Fibroblast of lung (primary cell): ENCODE results near the gene TMCO6. TPM values are rescaled to one million over a fixed set of nuclear protein-coding genes. Genes with fewer than 3 reads are reported as not detected.

Experiments
- DNase-seq, 2 donors: peaks; one replicate each; pipeline versions ENCODE4 v3.0.0 to v3.0.0-alpha.2; 2010; ENCODE audit warnings: low read depth in 2 of 2
- H2AFZ ChIP-seq: 2 replicates; pipeline ENCODE4 v1.5.1; 2012; ENCODE audit warnings: low read length, control low read depth, inconsistent platforms
- H3K27ac ChIP-seq: 2 replicates; pipeline ENCODE4 v1.5.1; 2011; ENCODE audit warnings: low read length, control low read depth; ENCODE audit not compliant: insufficient read depth
- H3K27me3 ChIP-seq: 2 replicates; pipeline ENCODE4 v1.5.1; 2011; ENCODE audit warnings: mild to moderate bottlenecking, low read length; ENCODE audit not compliant: control insufficient read depth, insufficient read depth
- H3K36me3 ChIP-seq: 2 replicates; pipeline ENCODE4 v1.5.1; 2011; ENCODE audit warnings: low read length; ENCODE audit not compliant: control insufficient read depth, insufficient read depth
- H3K4me1 ChIP-seq: 2 replicates; pipeline ENCODE4 v1.5.1; 2011; ENCODE audit warnings: low read length; ENCODE audit not compliant: control insufficient read depth, insufficient read depth; ENCODE audit errors: extremely low read depth
- H3K4me2 ChIP-seq: 2 replicates; pipeline ENCODE4 v1.5.1; 2011; ENCODE audit warnings: low read length, control low read depth; ENCODE audit not compliant: insufficient read depth; ENCODE audit errors: extremely low read depth
- H3K4me3 ChIP-seq, 4 experiments: fragments of 200-600 bp in 1 of 4; sonication (generic) in 1 of 4; replicated peaks in 1 of 4; 2 replicates each; pipeline ENCODE4 v1.5.1; 2011 to 2016; ENCODE audit warnings: low read length in 4 of 4, low read depth in 3 of 4, mild to moderate bottlenecking in 3 of 4, control low read depth in 2 of 4, inconsistent platforms in 1 of 4, mixed read lengths in 1 of 4; ENCODE audit not compliant: insufficient read depth in 1 of 4; ENCODE audit errors: control extremely low read depth in 1 of 4
- H3K79me2 ChIP-seq: 2 replicates; pipeline ENCODE4 v1.5.1; 2012; ENCODE audit warnings: mild to moderate bottlenecking, low read length, inconsistent platforms; ENCODE audit not compliant: control insufficient read depth, insufficient read depth
- H3K9ac ChIP-seq: 2 replicates; pipeline ENCODE4 v1.5.1; 2011; ENCODE audit warnings: mild to moderate bottlenecking, low read length, control low read depth; ENCODE audit not compliant: insufficient read depth
- H3K9me3 ChIP-seq: 2 replicates; pipeline ENCODE4 v1.5.1; 2012; ENCODE audit warnings: low read depth, low read length; ENCODE audit not compliant: control insufficient read depth, insufficient read depth
- H4K20me1 ChIP-seq: 2 replicates; pipeline ENCODE4 v1.5.1; 2011; ENCODE audit warnings: low read length; ENCODE audit not compliant: control insufficient read depth, insufficient read depth; ENCODE audit errors: extremely low read depth
- EZH2 ChIP-seq: IDR thresholded peaks from 2 replicates; pipeline ENCODE4 v1.5.1; 2012; ENCODE audit warnings: low read length, control low read depth, mild to moderate bottlenecking; ENCODE audit errors: missing control alignments
- polyA plus RNA-seq, 2 donors: library from polyadenylated mRNA; depleted of rRNA in 1 of 2; stranded (reverse) in 1 of 2; unstranded in 1 of 2; fragments of >200 nt; gene quantifications; 2 replicates each; pipeline ENCODE4 v1.2.1, GENCODE V29; 2011 to 2012; ENCODE audit warnings: missing spikeins in 1 of 2
- total RNA-seq: library from RNA; depleted of rRNA; stranded (reverse); fragments of >200 nt; gene quantifications from 2 replicates; pipeline ENCODE4 v1.2.1, GENCODE V29; 2014
- TF ChIP-seq, protein P1 (sequence below), 2 donors: IDR thresholded peaks in 1 of 2; conservative IDR thresholded peaks in 1 of 2; 1 replicate in 1 of 2; 2 replicates in 1 of 2; pipeline ENCODE4 v1.5.1; 2011 to 2012; ENCODE audit warnings: low read length in 2 of 2, control low read depth in 1 of 2, inconsistent platforms in 1 of 2, low read depth in 1 of 2, mild to moderate bottlenecking in 1 of 2

Gene TMCO6
- total and polyA plus RNA-seq, 2 donors (not counting 1 experiment from before 2014, with no cell fraction given): 7.6 to 18.0 TPM

DNA sequence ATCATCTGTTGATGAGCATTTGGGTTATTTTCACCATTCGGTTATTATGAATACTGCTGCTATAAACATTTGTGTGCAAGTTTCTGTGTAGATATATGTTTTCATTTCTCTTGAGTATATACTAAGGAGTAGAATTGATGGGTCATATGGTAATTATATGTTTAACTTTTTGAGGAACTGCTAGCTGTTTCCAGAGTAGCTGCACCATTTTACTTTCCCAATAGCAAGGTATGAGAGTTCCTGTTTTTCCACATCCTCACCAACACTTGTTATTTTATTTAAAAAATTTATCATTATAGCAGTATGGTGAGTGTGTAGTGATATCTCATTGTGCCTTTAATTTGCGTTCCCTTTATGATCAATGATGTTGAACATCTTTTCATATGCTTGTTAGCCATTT is 35.5 kb upstream of the TMCO6 start:
- Histone ChIP-seq H4K20me1 (no peaks in the 10 kb centered on the region), H3K36me3 (no peaks in the 10 kb centered on the region), H2AFZ (no peak overlapping the region), H3K4me3 (no peak overlapping the region), H3K9ac (no peak overlapping the region), H3K9me3 (no peaks in the 10 kb centered on the region), H3K27me3 (no peaks in the 10 kb centered on the region), H3K79me2 (no peaks in the 10 kb centered on the region), H3K4me1 (no peaks in the 10 kb centered on the region), H3K27ac (no peak overlapping the region), H3K4me2 (no peak overlapping the region)
- DNase-seq: no peak
- TF ChIP-seq, protein P1, sequence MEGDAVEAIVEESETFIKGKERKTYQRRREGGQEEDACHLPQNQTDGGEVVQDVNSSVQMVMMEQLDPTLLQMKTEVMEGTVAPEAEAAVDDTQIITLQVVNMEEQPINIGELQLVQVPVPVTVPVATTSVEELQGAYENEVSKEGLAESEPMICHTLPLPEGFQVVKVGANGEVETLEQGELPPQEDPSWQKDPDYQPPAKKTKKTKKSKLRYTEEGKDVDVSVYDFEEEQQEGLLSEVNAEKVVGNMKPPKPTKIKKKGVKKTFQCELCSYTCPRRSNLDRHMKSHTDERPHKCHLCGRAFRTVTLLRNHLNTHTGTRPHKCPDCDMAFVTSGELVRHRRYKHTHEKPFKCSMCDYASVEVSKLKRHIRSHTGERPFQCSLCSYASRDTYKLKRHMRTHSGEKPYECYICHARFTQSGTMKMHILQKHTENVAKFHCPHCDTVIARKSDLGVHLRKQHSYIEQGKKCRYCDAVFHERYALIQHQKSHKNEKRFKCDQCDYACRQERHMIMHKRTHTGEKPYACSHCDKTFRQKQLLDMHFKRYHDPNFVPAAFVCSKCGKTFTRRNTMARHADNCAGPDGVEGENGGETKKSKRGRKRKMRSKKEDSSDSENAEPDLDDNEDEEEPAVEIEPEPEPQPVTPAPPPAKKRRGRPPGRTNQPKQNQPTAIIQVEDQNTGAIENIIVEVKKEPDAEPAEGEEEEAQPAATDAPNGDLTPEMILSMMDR (conservative IDR thresholded peaks at IDR 0.05 in 1 of 2, IDR thresholded peaks at IDR 0.05 in 1 of 2; ENCODE audit: low read depth in 1 of 2, low read length in 2 of 2): no peak
- TF ChIP-seq EZH2: no peak

DNA sequence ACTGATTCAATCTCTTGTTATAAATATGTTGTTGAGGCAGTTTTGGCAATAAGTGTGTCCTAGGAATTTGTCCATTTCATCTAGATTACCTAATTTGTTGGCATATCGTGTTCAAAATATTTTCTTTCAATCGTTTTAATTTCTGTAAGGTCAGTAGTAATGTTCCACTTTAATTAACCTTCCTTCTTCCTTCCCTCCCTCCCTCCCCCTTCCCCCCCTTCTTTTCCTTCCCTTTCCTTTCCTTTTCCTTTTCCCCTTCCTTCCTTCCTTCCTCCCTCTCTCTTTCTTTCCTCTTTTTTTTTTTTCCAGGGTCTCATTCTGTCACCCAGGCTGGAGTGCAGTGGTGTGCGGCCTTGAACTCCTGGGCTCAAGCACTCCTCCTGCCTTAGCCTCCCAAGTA is 33.4 kb upstream of the TMCO6 start:
- H3K9ac ChIP-seq: no peak overlapping the region
- DNase-seq: peak in 1 of 2 donors; percentile 9
- TF ChIP-seq, protein P1 (conservative IDR thresholded peaks at IDR 0.05 in 1 of 2, IDR thresholded peaks at IDR 0.05 in 1 of 2; ENCODE audit: low read depth in 1 of 2, low read length in 2 of 2): no peak
- no peak for TF ChIP-seq EZH2
- no peaks in the 10 kb centered on the region for H3K27me3 ChIP-seq
- no peaks in the 10 kb centered on the region for H3K9me3 ChIP-seq
- H3K79me2 ChIP-seq: no peaks in the 10 kb centered on the region
- no peak overlapping the region for H3K4me2 ChIP-seq
- H2AFZ ChIP-seq: no peak overlapping the region
- no peaks in the 10 kb centered on the region for H4K20me1 ChIP-seq
- no peaks in the 10 kb centered on the region for H3K4me1 ChIP-seq
- H3K4me3 ChIP-seq: no peak overlapping the region
- H3K27ac ChIP-seq: no peak overlapping the region
- no peaks in the 10 kb centered on the region for H3K36me3 ChIP-seq

DNA sequence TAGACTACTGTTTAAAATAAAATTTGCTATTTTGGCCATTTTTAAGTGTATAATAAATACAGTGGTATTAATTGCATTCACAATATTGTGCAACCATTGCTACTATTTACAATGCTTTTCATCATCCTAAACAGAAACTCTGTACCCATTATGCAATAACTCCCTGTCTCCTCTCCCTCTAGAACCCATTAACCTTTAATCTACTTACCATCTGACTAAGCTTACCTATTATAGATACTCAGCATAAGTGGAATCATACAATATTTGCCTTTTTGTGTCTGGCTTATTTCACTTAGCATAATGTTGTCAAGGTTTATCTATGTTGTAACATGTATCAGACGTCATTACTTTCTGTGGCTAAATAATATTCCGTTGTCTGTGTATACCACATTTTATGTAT is 32.2 kb upstream of the TMCO6 start:
- Histone ChIP-seq H3K4me1 (no peaks in the 10 kb centered on the region), H3K27ac (no peak overlapping the region), H3K36me3 (no peaks in the 10 kb centered on the region), H3K4me3 (no peak overlapping the region), H4K20me1 (no peaks in the 10 kb centered on the region), H3K4me2 (no peak overlapping the region), H3K79me2 (no peaks in the 10 kb centered on the region), H3K9me3 (no peaks in the 10 kb centered on the region), H2AFZ (no peak overlapping the region), H3K9ac (no peak overlapping the region), H3K27me3 (no peaks in the 10 kb centered on the region)
- no peak for TF ChIP-seq EZH2
- TF ChIP-seq, protein P1 (conservative IDR thresholded peaks at IDR 0.05 in 1 of 2, IDR thresholded peaks at IDR 0.05 in 1 of 2; ENCODE audit: low read depth in 1 of 2, low read length in 2 of 2): no peak
- DNase-seq: peak in 1 of 2 donors; percentile 61
